ENCODE results near the gene ZBTB4. TPM values are rescaled to one million over a fixed set of nuclear protein-coding genes. Genes with fewer than 3 reads are reported as not detected.

ZBTB4 gene
- total RNA-seq, 1 experiment from 2014 or later = 14.7 TPM

DNA sequence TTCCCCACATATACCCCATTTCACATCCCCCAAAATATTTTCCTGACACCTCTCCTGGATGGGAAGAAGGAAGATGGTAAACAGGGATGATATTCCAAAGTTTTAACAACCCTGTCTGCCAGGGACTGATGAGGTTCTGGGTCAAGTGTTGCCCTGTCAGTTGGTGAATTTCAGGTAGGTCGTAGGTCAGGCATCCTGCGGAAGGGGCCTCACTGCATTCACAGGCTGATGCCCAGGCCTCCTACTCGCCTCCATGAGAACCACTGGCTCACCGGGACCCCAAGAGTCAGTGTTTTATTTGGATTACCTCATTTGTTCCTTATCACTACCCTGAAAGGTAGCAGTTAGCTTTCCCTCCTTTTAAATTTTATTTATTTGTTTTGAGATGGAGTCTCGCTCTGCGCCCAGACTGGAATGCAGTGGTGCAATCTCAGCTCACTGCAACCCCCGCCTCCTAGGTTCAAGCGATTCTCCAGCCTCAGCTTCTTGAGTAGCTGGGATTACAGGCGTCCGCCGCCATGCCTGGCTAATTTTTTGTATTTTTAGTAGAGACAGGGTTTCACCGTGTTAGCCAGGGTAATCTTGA lies 10.5 kb downstream of the ZBTB4 start:
- no peaks in the 10 kb centered on the region for H3K36me3 ChIP-seq (ENCODE audit: low read depth, low read length)
- H3K79me2 ChIP-seq (ENCODE audit: low read length) = peaks cover 27% of the 10 kb centered on the region
- intact Hi-C loops (cut with micrococcal nuclease) = no loop called here
- H3F3A ChIP-seq (ENCODE audit: low read length, unreplicated experiment) = no peaks in the 10 kb centered on the region
- TF ChIP-seq EZH2phosphoT487 (IDR thresholded peaks at IDR 0.05; ENCODE audit: borderline replicate concordance, low read length) = no peak
- TF ChIP-seq, protein P1, sequence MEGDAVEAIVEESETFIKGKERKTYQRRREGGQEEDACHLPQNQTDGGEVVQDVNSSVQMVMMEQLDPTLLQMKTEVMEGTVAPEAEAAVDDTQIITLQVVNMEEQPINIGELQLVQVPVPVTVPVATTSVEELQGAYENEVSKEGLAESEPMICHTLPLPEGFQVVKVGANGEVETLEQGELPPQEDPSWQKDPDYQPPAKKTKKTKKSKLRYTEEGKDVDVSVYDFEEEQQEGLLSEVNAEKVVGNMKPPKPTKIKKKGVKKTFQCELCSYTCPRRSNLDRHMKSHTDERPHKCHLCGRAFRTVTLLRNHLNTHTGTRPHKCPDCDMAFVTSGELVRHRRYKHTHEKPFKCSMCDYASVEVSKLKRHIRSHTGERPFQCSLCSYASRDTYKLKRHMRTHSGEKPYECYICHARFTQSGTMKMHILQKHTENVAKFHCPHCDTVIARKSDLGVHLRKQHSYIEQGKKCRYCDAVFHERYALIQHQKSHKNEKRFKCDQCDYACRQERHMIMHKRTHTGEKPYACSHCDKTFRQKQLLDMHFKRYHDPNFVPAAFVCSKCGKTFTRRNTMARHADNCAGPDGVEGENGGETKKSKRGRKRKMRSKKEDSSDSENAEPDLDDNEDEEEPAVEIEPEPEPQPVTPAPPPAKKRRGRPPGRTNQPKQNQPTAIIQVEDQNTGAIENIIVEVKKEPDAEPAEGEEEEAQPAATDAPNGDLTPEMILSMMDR (conservative IDR thresholded peaks at IDR 0.05; ENCODE audit: low read depth, low read length) = no peak
- TF ChIP-seq EZH2 (IDR thresholded peaks at IDR 0.05; ENCODE audit: low read length, unreplicated experiment) = no peak
- H3K9me2 ChIP-seq (replicated peaks; ENCODE audit: low read length) = no peaks in the 10 kb centered on the region
- H3K9ac ChIP-seq (ENCODE audit: low read length) = no peak overlapping the region
- no peaks in the 10 kb centered on the region for H3K27me3 ChIP-seq (ENCODE audit: low read length)
- H3K4me1 ChIP-seq (ENCODE audit: insufficient read depth, low read length) = no peaks in the 10 kb centered on the region
- H3K4me3 ChIP-seq (ENCODE audit: low read length) = no peak overlapping the region
- DNase-seq (no peak), ATAC-seq (no peak)
- no peaks in the 10 kb centered on the region for H4K20me1 ChIP-seq (ENCODE audit: low read length)
- ChIA-PET CTCF (no interaction called here), POLR2A (ENCODE audit: unreplicated experiment) (no interaction called here)
- no peak overlapping the region for H2AFZ ChIP-seq (ENCODE audit: low read length)
- H3K4me2 ChIP-seq (ENCODE audit: low read length) = no peak overlapping the region
- H3K27ac ChIP-seq (ENCODE audit: low read length) = no peak overlapping the region
- BruUV-seq (replicated peaks) = no TSS peak
- H3K9me3 ChIP-seq (ENCODE audit: low read length) = no peaks in the 10 kb centered on the region

DNA sequence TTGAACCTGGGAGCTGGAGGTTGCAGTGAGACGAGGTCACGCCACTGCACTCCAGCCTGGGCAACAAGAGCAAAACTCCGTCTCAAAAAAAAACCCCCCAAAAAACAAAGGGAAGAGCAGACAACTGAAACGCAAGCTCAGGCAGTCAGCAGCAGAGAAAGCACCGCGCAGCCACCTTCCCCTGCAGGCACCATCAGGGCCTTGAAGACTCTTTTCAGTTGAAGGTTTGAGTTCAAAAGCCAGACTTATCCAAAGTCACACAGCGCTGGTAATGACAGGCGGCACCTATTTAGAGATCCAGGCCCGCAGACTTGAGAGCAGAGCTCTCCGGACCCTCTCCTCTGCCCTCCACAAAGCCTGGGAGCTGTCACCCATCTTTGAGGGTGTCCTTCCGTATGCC lies 11.1 kb downstream of the ZBTB4 start:
- Histone ChIP-seq H3K27me3 (ENCODE audit: low read length) (no peaks in the 10 kb centered on the region), H3K4me3 (ENCODE audit: low read length) (no peak overlapping the region), H3K9me2 (replicated peaks; ENCODE audit: low read length) (no peaks in the 10 kb centered on the region), H3K9me3 (ENCODE audit: low read length) (no peaks in the 10 kb centered on the region), H3K4me2 (ENCODE audit: low read length) (no peak overlapping the region), H3K4me1 (ENCODE audit: insufficient read depth, low read length) (no peaks in the 10 kb centered on the region), H3F3A (ENCODE audit: low read length, unreplicated experiment) (no peaks in the 10 kb centered on the region), H3K79me2 (ENCODE audit: low read length) (peaks cover 20% of the 10 kb centered on the region; the same call in 1 of the 2 replicates), H3K36me3 (ENCODE audit: low read depth, low read length) (no peaks in the 10 kb centered on the region; the same call in 1 of the 2 replicates), H4K20me1 (ENCODE audit: low read length) (no peaks in the 10 kb centered on the region), H3K27ac (ENCODE audit: low read length) (no peak overlapping the region), H3K9ac (ENCODE audit: low read length) (no peak overlapping the region), H2AFZ (ENCODE audit: low read length) (no peak overlapping the region)
- no peak for ATAC-seq
- POLR2A ChIA-PET (ENCODE audit: unreplicated experiment) = no interaction called here
- TF ChIP-seq EZH2phosphoT487 (IDR thresholded peaks at IDR 0.05; ENCODE audit: borderline replicate concordance, low read length) = no peak
- TF ChIP-seq EZH2 (IDR thresholded peaks at IDR 0.05; ENCODE audit: low read length, unreplicated experiment) = no peak
- TF ChIP-seq, protein P1 (conservative IDR thresholded peaks at IDR 0.05; ENCODE audit: low read depth, low read length) = no peak
- no peak for DNase-seq
- BruUV-seq (replicated peaks) = no TSS peak
- CTCF ChIA-PET = no interaction called here
- intact Hi-C loops (cut with micrococcal nuclease) = no loop called here

DNA sequence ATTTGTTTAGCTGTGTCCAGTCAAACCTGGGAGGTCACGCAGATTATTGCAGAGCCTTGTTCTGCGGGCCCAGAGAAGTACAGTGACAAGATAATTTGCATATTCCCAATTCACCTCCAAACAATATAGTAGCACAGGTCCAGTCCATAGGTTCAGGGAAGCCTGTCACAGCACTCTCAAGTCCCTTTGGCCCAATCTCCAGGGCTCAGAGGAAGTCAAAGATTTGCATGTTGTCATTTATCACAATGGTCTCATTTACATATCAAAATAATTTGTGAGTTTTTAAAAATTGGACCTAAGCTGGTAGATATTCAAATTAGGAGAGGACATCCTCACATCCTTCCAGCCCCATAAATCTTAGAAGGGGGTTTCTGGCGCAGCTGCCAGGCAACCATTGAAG lies 11.9 kb downstream of the ZBTB4 start:
- POLR2A ChIA-PET (ENCODE audit: unreplicated experiment) = no interaction called here
- intact Hi-C loops (cut with micrococcal nuclease) = no loop called here
- Histone ChIP-seq H4K20me1 (ENCODE audit: low read length) (no peaks in the 10 kb centered on the region), H2AFZ (ENCODE audit: low read length) (no peak overlapping the region), H3K4me1 (ENCODE audit: insufficient read depth, low read length) (no peaks in the 10 kb centered on the region), H3K27me3 (ENCODE audit: low read length) (no peaks in the 10 kb centered on the region), H3K9me2 (replicated peaks; ENCODE audit: low read length) (no peaks in the 10 kb centered on the region), H3K9me3 (ENCODE audit: low read length) (no peaks in the 10 kb centered on the region), H3K9ac (ENCODE audit: low read length) (no peak overlapping the region), H3K4me2 (ENCODE audit: low read length) (no peak overlapping the region), H3K36me3 (ENCODE audit: low read depth, low read length) (no peaks in the 10 kb centered on the region; the same call in 1 of the 2 replicates), H3K79me2 (ENCODE audit: low read length) (peaks cover 20% of the 10 kb centered on the region; the same call in 1 of the 2 replicates), H3K27ac (ENCODE audit: low read length) (no peak overlapping the region), H3F3A (ENCODE audit: low read length, unreplicated experiment) (no peaks in the 10 kb centered on the region), H3K4me3 (ENCODE audit: low read length) (no peak overlapping the region)
- TF ChIP-seq, protein P1 (conservative IDR thresholded peaks at IDR 0.05; ENCODE audit: low read depth, low read length) = no peak
- TF ChIP-seq EZH2 (IDR thresholded peaks at IDR 0.05; ENCODE audit: low read length, unreplicated experiment) (no peak), EZH2phosphoT487 (IDR thresholded peaks at IDR 0.05; ENCODE audit: borderline replicate concordance, low read length) (no peak)
- no TSS peak for BruUV-seq (replicated peaks)
- DNase-seq (no peak), ATAC-seq (no peak)
- CTCF ChIA-PET = interaction anchor here (0.6 kb wide), 1 partner anchor 38 kb away, joined by 8 read pairs; no protein-coding TSS in a partner anchor

All from PC-3 (cell line).